Measurements from ENCODE around the gene SRRM2. TPM values are rescaled to one million over a fixed set of nuclear protein-coding genes. Genes with fewer than 3 reads are reported as not detected.

SRRM2 gene
- total and polyA plus RNA-seq, 4 donors, result 316 to 589 (median 447) TPM

DNA sequence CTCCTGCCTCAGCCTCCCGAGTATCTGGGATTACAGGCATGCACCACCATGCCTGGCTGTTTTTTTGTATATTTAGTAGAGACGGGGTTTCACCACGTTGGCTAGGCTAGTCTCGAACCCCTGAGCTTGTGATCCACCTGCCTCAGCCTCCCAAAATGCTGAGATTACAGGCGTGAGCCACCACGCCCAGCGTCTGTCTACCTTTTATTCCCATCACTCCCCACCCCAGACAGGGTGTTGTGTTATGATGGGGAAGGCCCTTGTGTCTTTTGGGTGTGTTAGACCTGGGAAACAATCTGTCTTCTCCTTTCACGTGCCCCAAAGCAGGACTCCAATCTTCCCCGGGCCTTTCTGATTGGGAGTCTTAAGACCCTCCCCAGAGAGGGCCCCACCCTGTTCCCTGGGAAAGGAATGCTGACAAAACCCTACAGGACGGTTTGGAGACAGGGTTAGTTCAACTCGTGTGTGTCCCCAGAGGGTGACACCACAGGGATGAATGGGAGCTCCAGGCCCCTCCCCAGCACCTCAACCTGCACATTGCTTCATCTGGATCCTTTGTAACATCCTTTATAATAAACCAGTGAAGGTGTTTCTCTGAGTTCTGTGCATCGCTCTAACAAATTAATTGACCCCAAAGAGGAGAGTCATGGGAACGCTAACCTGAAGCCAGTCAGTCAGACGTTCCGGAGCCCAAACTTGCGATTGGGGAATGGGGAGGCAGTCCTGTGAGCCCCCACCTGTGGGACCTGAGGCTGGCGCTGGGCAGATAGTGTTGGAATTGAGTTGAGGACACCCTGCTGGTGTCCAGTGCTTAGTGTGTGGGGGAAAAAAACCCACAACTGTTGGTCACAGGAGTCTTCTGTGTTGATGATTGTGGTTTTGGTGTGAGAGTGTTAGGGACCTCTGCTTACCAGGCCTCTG is 27.8 kb downstream of the SRRM2 start:
- Histone ChIP-seq H3K9ac (ENCODE audit: insufficient read depth in 1 of 2, low read length in 2 of 2) (no peak overlapping the region), H3K36me3 (ENCODE audit: control insufficient read depth in 4 of 4, insufficient read depth in 4 of 4, low read length in 4 of 4) (peaks cover 0 to 5% (median under 1%) of the 10 kb centered on the region in 4 donors), H3K4me1 (ENCODE audit: control insufficient read depth in 5 of 5, insufficient read depth in 5 of 5, low read length in 5 of 5) (peaks cover 2 to 21% (median 12%) of the 10 kb centered on the region in 5 donors), H3K27ac (ENCODE audit: low read depth in 1 of 2, low read length in 1 of 2) (no peak overlapping the region), H3K27me3 (ENCODE audit: control insufficient read depth in 3 of 3, insufficient read depth in 3 of 3, low read length in 2 of 3) (peaks cover 0 to 20% (median 11%) of the 10 kb centered on the region in 3 donors), H3K4me3 (no peak overlapping the region), H3K9me3 (ENCODE audit: control insufficient read depth in 4 of 4, insufficient read depth in 3 of 4, low read length in 3 of 4) (no peaks in the 10 kb centered on the region)
- WGBS, 2 donors, result 72 to 83% methylated on average over 17 of the region's 17 CpGs
- ATAC-seq (ENCODE audit: insufficient read depth, low FRiP score) (no peak), DNase-seq (no peak)
- TF ChIP-seq, protein P1, sequence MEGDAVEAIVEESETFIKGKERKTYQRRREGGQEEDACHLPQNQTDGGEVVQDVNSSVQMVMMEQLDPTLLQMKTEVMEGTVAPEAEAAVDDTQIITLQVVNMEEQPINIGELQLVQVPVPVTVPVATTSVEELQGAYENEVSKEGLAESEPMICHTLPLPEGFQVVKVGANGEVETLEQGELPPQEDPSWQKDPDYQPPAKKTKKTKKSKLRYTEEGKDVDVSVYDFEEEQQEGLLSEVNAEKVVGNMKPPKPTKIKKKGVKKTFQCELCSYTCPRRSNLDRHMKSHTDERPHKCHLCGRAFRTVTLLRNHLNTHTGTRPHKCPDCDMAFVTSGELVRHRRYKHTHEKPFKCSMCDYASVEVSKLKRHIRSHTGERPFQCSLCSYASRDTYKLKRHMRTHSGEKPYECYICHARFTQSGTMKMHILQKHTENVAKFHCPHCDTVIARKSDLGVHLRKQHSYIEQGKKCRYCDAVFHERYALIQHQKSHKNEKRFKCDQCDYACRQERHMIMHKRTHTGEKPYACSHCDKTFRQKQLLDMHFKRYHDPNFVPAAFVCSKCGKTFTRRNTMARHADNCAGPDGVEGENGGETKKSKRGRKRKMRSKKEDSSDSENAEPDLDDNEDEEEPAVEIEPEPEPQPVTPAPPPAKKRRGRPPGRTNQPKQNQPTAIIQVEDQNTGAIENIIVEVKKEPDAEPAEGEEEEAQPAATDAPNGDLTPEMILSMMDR (IDR thresholded peaks at IDR 0.05; ENCODE audit: control extremely low read depth, extremely low read depth), result no peak

DNA sequence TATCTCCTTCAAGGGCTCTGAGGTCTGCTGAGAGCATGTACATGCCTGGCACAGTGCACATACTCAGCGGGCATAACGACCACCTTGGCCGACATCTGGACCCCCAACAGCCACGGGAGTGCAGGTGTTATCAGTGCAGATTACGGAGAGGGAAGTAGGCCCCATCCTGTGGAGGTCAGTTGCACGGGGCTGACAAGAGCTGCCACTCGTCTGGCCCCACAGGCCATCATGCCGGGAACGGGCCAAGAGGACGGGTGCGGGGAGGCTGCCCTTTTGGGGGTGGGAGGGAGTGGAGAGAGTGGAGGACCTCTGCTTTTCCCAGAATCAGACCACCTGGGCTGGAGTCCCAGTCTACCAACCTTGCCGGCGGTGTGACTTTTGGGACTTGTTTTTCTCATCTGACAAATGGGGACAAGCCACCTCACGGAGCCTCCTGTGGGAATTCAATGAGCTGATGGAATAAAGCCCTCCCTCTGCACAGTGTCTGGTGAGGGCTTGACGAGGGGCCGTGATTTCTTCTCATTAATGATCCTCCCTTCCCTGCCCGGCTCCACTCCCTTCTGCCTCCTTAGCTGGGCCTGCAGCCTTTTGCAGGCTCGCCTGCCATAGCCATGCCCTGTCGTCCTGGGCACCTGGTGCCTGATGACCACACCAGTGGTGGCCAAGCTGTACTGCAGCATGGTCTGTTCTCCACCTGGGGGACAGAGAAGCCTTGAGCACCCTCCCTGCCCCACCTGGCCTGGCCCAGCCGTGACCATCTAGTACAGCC is 30.3 kb downstream of the SRRM2 start:
- Histone ChIP-seq H3K9me3 (ENCODE audit: control insufficient read depth in 4 of 4, insufficient read depth in 3 of 4, low read length in 3 of 4) (no peaks in the 10 kb centered on the region), H3K4me1 (ENCODE audit: control insufficient read depth in 5 of 5, insufficient read depth in 5 of 5, low read length in 5 of 5) (peaks cover 0 to 17% (median 6%) of the 10 kb centered on the region in 5 donors), H3K27me3 (ENCODE audit: control insufficient read depth in 3 of 3, insufficient read depth in 3 of 3, low read length in 2 of 3) (peaks cover 0 to 36% (median 20%) of the 10 kb centered on the region in 3 donors), H3K36me3 (ENCODE audit: control insufficient read depth in 4 of 4, insufficient read depth in 4 of 4, low read length in 4 of 4) (no peaks in the 10 kb centered on the region), H3K4me3 (no peak overlapping the region), H3K9ac (ENCODE audit: insufficient read depth in 1 of 2, low read length in 2 of 2) (no peak overlapping the region), H3K27ac (ENCODE audit: low read depth in 1 of 2, low read length in 1 of 2) (no peak overlapping the region)
- ATAC-seq (ENCODE audit: insufficient read depth, low FRiP score), result no peak
- TF ChIP-seq, protein P1 (IDR thresholded peaks at IDR 0.05; ENCODE audit: control extremely low read depth, extremely low read depth), result no peak
- 79 to 82% methylated on average over 20 of the region's 20 CpGs for WGBS, 2 donors
- no peak for DNase-seq

DNA sequence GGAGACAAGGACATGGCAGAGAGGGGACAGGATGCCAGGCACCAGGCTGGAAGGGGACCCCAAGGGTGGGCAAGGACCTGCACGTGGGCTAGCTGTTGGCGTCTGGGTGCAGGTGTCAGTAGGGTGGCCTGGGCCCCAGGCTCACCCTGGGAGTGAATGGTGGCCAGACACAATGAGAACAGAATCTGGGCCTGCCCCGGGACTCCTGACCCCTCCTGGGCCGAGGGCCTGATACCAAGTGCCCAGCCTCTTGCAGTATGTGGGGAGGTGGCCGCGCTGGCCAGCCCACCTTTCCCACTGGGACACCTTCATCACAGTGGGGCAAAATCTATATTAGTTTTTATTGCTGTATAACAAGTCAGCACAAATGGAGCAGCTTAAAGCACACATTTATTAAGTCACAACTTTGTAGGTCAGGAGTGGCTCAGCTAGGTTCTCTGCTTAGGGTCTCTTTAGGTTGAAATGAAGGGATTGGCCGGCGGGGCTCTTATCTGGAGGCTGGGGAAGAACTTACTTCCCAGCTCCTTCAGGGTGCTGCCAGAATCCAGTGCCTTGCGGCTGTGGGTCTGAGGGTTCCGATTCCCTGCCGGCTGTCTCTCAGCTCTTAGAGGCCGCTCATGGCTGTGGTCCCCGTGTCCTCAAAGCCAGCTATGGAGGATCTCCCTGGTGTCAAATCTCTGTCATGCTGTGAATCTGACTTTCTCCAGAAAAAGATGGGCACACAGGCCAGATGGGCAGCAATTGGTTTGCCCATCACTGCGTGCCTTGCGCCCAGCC is 31.3 kb downstream of the SRRM2 start:
- Histone ChIP-seq H3K27me3 (ENCODE audit: control insufficient read depth in 3 of 3, insufficient read depth in 3 of 3, low read length in 2 of 3) (peaks cover 0 to 36% (median 22%) of the 10 kb centered on the region in 3 donors), H3K27ac (ENCODE audit: low read depth in 1 of 2, low read length in 1 of 2) (no peak overlapping the region), H3K4me1 (ENCODE audit: control insufficient read depth in 5 of 5, insufficient read depth in 5 of 5, low read length in 5 of 5) (peaks cover 0 to 11% (median 0%) of the 10 kb centered on the region in 5 donors), H3K9me3 (ENCODE audit: control insufficient read depth in 4 of 4, insufficient read depth in 3 of 4, low read length in 3 of 4) (no peaks in the 10 kb centered on the region), H3K4me3 (no peak overlapping the region), H3K9ac (ENCODE audit: insufficient read depth in 1 of 2, low read length in 2 of 2) (no peak overlapping the region), H3K36me3 (ENCODE audit: control insufficient read depth in 4 of 4, insufficient read depth in 4 of 4, low read length in 4 of 4) (no peaks in the 10 kb centered on the region)
- DNase-seq, result no peak
- no peak for ATAC-seq (ENCODE audit: insufficient read depth, low FRiP score)
- 88 to 93% methylated on average over 15 of the region's 15 CpGs for WGBS, 2 donors
- TF ChIP-seq, protein P1 (IDR thresholded peaks at IDR 0.05; ENCODE audit: control extremely low read depth, extremely low read depth), result no peak
